Measurements from ENCODE around the gene PIK3CG.

PIK3CG gene

GRCh38 chr7:106874076-106874475 is 9.0 kb downstream of the PIK3CG start:
- H3K36me3 ChIP-seq (ENCODE audit: insufficient read depth, insufficient read length, low read length), result no peaks in the 10 kb centered on the region
- H3K4me1 ChIP-seq (ENCODE audit: insufficient read depth, insufficient read length), result no peaks in the 10 kb centered on the region

DNA sequence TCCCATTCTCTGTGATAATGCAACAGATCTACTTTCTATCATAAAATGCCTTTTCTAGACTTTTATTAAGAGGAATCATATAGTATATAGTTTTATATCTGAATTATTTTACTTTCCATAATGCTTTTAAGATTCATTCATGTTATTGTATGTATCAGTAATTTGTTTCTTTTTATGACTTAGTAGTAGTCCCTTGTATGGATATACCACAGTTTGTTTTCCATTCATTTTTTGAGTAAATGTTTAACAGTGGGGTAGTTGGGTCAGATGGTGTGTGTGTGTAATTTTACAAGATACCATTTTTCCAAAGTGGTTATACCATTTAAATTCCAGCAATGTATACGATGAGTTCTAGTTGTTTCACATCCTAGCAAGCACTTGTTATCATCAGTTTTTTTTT is 10.4 kb downstream of the PIK3CG start:
- no peaks in the 10 kb centered on the region for H3K36me3 ChIP-seq (ENCODE audit: insufficient read depth, insufficient read length, low read length)
- H3K27me3 ChIP-seq (ENCODE audit: insufficient read depth, insufficient read length), result no peaks in the 10 kb centered on the region
- H3K4me1 ChIP-seq (ENCODE audit: insufficient read depth, insufficient read length), result no peaks in the 10 kb centered on the region
- no peak for DNase-seq (ENCODE audit: low read depth, low spot score)
- H3K9me3 ChIP-seq (ENCODE audit: insufficient read depth, low read length), result no peaks in the 10 kb centered on the region
- TF ChIP-seq SUZ12 (IDR thresholded peaks at IDR 0.05; ENCODE audit: extremely low read depth, insufficient read depth, insufficient read length) (no peak), YY1 (IDR thresholded peaks at IDR 0.05; ENCODE audit: insufficient read depth, insufficient read length) (no peak), ZNF274 (IDR thresholded peaks at IDR 0.05; ENCODE audit: low read depth, low read length) (no peak)
- no peak overlapping the region for H3K9ac ChIP-seq (ENCODE audit: insufficient read length, low read depth)
- no peak overlapping the region for H3K4me3 ChIP-seq (ENCODE audit: insufficient read length, low read depth)

More at GRCh38 chr7:106874076-106874475, 9.0 kb downstream of the PIK3CG start:
- Histone ChIP-seq H3K9me3 (ENCODE audit: insufficient read depth, low read length) (no peaks in the 10 kb centered on the region), H3K4me3 (ENCODE audit: insufficient read length, low read depth) (no peak overlapping the region), H3K27me3 (ENCODE audit: insufficient read depth, insufficient read length) (no peaks in the 10 kb centered on the region), H3K9ac (ENCODE audit: insufficient read length, low read depth) (no peak overlapping the region)
- DNase-seq (ENCODE audit: low read depth, low spot score), result no peak
- TF ChIP-seq YY1 (IDR thresholded peaks at IDR 0.05; ENCODE audit: insufficient read depth, insufficient read length) (no peak), ZNF274 (IDR thresholded peaks at IDR 0.05; ENCODE audit: low read depth, low read length) (no peak), SUZ12 (IDR thresholded peaks at IDR 0.05; ENCODE audit: extremely low read depth, insufficient read depth, insufficient read length) (no peak)

DNA sequence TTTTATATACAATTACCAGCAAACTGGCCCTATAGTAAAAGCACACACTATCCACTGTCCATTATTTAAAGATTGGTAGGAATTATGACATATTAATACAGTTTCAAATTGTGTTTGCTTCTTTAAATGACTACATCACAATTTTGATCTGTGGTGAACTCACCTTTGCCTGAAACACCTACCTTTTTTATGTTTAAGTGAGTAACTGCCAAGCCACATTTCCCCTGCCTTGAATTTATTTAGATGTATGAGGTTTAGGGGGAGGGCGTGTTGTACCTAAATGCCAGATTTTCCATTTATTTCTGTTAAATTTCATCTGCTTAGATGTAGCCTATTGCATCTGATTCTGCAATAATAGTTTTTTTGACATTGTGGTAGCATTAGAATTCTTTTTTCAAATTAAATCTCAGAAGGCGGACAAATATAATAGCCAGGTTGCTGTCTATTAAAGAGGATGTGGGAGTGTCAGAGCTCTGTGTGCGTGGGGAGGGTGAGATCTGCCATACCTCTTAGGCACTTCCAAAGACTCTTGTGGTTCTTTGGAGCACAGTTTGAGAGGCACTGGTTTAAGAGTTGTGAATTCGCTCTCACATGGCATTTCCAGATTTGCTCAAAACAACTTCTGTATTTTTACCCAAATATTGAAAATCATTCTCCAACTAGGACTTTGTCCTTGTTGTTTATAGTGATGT is 13.8 kb downstream of the PIK3CG start:
- TF ChIP-seq SUZ12 (IDR thresholded peaks at IDR 0.05; ENCODE audit: extremely low read depth, insufficient read depth, insufficient read length) (no peak), YY1 (IDR thresholded peaks at IDR 0.05; ENCODE audit: insufficient read depth, insufficient read length) (no peak), ZNF274 (IDR thresholded peaks at IDR 0.05; ENCODE audit: low read depth, low read length) (no peak)
- H3K4me3 ChIP-seq (ENCODE audit: insufficient read length, low read depth), result no peak overlapping the region
- no peak overlapping the region for H3K9ac ChIP-seq (ENCODE audit: insufficient read length, low read depth)
- H3K27me3 ChIP-seq (ENCODE audit: insufficient read depth, insufficient read length), result no peaks in the 10 kb centered on the region
- H3K4me1 ChIP-seq (ENCODE audit: insufficient read depth, insufficient read length), result no peaks in the 10 kb centered on the region
- no peaks in the 10 kb centered on the region for H3K9me3 ChIP-seq (ENCODE audit: insufficient read depth, low read length)
- no peak for DNase-seq (ENCODE audit: low read depth, low spot score)
- no peaks in the 10 kb centered on the region for H3K36me3 ChIP-seq (ENCODE audit: insufficient read depth, insufficient read length, low read length)

GRCh38 chr7:106881984-106882383 is 16.9 kb downstream of the PIK3CG start:
- no peak for DNase-seq (ENCODE audit: low read depth, low spot score)
- TF ChIP-seq YY1 (IDR thresholded peaks at IDR 0.05; ENCODE audit: insufficient read depth, insufficient read length) (no peak), SUZ12 (IDR thresholded peaks at IDR 0.05; ENCODE audit: extremely low read depth, insufficient read depth, insufficient read length) (no peak), ZNF274 (IDR thresholded peaks at IDR 0.05; ENCODE audit: low read depth, low read length) (no peak)
- Histone ChIP-seq H3K9me3 (ENCODE audit: insufficient read depth, low read length) (no peaks in the 10 kb centered on the region), H3K27me3 (ENCODE audit: insufficient read depth, insufficient read length) (no peaks in the 10 kb centered on the region), H3K4me1 (ENCODE audit: insufficient read depth, insufficient read length) (no peaks in the 10 kb centered on the region), H3K9ac (ENCODE audit: insufficient read length, low read depth) (no peak overlapping the region), H3K36me3 (ENCODE audit: insufficient read depth, insufficient read length, low read length) (no peaks in the 10 kb centered on the region), H3K4me3 (ENCODE audit: insufficient read length, low read depth) (no peak overlapping the region)

GRCh38 chr7:106883456-106884026 is 18.5 kb downstream of the PIK3CG start:
- DNase-seq (ENCODE audit: low read depth, low spot score), result no peak
- Histone ChIP-seq H3K4me3 (ENCODE audit: insufficient read length, low read depth) (no peak overlapping the region), H3K9me3 (ENCODE audit: insufficient read depth, low read length) (no peaks in the 10 kb centered on the region), H3K9ac (ENCODE audit: insufficient read length, low read depth) (no peak overlapping the region), H3K36me3 (ENCODE audit: insufficient read depth, insufficient read length, low read length) (no peaks in the 10 kb centered on the region), H3K4me1 (ENCODE audit: insufficient read depth, insufficient read length) (no peaks in the 10 kb centered on the region), H3K27me3 (ENCODE audit: insufficient read depth, insufficient read length) (no peaks in the 10 kb centered on the region)
- TF ChIP-seq ZNF274 (IDR thresholded peaks at IDR 0.05; ENCODE audit: low read depth, low read length) (no peak), SUZ12 (IDR thresholded peaks at IDR 0.05; ENCODE audit: extremely low read depth, insufficient read depth, insufficient read length) (no peak), YY1 (IDR thresholded peaks at IDR 0.05; ENCODE audit: insufficient read depth, insufficient read length) (no peak)

DNA sequence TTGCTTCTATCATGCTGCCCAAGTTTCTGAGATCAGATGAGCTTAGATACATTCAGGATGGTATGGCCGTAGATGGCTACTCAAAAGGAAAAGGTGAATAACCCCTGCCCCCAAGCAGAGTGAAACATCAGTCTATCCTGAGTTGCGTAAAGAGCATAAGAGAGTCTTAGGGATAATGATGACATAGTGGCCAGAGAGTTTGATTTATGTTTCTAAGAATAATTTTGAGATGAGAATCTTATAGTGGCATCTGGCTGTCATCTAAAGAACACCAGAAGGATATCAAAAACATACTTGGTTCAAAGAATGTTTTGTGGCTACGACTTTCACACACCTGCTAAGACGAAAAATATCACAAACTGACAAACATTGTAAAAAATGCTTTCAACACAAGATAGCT is 20.6 kb downstream of the PIK3CG start:
- TF ChIP-seq SUZ12 (IDR thresholded peaks at IDR 0.05; ENCODE audit: extremely low read depth, insufficient read depth, insufficient read length) (no peak), YY1 (IDR thresholded peaks at IDR 0.05; ENCODE audit: insufficient read depth, insufficient read length) (no peak)
- DNase-seq (ENCODE audit: low read depth, low spot score), result no peak
- Histone ChIP-seq H3K4me1 (ENCODE audit: insufficient read depth, insufficient read length) (no peaks in the 10 kb centered on the region), H3K9ac (ENCODE audit: insufficient read length, low read depth) (no peak overlapping the region), H3K4me3 (ENCODE audit: insufficient read length, low read depth) (no peak overlapping the region), H3K27me3 (ENCODE audit: insufficient read depth, insufficient read length) (no peaks in the 10 kb centered on the region), H3K9me3 (ENCODE audit: insufficient read depth, low read length) (no peaks in the 10 kb centered on the region), H3K36me3 (ENCODE audit: insufficient read depth, insufficient read length, low read length) (no peaks in the 10 kb centered on the region)

DNA sequence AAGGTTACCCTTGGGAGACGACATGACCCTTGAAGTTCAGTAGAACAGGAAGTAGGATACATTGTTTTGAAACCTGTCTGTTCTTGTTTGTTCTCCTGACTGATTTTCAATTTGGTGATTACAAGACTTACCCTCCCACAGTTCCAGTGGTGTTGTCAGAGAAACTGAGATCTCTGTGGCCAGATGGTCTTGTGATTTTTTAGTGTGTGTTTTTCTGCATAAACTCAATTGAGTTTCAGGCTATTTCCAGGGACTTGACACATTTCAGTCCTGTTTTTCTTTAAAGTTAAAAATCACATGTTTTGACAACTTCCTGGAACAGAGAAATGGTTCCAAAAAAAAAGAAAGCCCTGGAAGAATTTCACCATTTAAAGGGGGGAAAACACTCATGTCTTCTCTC is 22.3 kb downstream of the PIK3CG start:
- Histone ChIP-seq H3K36me3 (ENCODE audit: insufficient read depth, insufficient read length, low read length) (no peaks in the 10 kb centered on the region), H3K4me3 (ENCODE audit: insufficient read length, low read depth) (no peak overlapping the region), H3K27me3 (ENCODE audit: insufficient read depth, insufficient read length) (no peaks in the 10 kb centered on the region), H3K9ac (ENCODE audit: insufficient read length, low read depth) (no peak overlapping the region), H3K4me1 (ENCODE audit: insufficient read depth, insufficient read length) (no peaks in the 10 kb centered on the region), H3K9me3 (ENCODE audit: insufficient read depth, low read length) (no peaks in the 10 kb centered on the region)
- DNase-seq (ENCODE audit: low read depth, low spot score), result no peak
- TF ChIP-seq SUZ12 (IDR thresholded peaks at IDR 0.05; ENCODE audit: extremely low read depth, insufficient read depth, insufficient read length) (no peak), ZNF274 (IDR thresholded peaks at IDR 0.05; ENCODE audit: low read depth, low read length) (no peak), YY1 (IDR thresholded peaks at IDR 0.05; ENCODE audit: insufficient read depth, insufficient read length) (no peak)

Measured in NT2/D1 (cell line).